ENCODE data around the gene RAB8B.

Gene RAB8B

DNA sequence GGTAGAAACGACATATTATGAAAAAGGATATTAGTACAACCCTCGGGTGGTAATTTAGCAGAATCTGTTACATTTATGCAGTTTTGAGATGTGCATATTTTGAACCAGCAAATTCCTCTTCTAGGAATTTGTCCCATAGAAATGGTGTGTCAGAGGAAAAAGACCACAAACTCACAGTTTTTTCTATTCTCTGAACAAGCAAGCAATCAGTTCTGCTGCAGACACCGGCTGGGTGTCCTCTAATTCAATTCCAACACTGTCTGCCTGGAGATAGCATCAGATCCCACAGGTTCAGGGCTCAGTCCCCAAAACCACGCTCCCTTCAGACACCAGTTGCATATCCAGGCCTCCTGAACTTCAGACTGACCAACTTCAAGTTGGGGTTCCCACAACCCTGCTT lies 124.4 kb downstream of the RAB8B start:
- DNase-seq (ENCODE audit: low spot score), result no peak

DNA sequence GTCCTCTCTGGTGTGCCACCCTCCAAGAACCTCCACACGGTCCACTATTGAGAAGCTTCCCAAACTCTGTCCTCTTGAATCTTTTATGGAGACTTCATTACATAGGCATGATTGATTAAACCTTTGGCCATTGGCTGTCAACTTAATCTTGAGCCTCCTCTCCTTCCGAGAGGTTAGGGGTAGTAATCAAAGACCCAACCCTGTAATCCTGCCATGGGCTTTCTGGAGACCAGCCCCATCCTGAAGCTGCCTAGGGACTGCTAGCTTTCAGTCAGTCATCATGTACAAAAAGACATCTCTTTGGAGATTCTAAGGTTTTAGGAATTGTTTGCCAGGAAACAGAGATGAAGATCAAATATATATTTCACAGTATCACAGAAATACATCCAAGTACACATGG lies 125.0 kb downstream of the RAB8B start:
- DNase-seq (ENCODE audit: low spot score), result no peak
